ENCODE data around the gene MELTF. TPM values are rescaled to one million over a fixed set of nuclear protein-coding genes. Genes with fewer than 3 reads are reported as not detected.

MELTF gene
- total and polyA plus RNA-seq, 9 of the 15 experiments (the other 6 are each of a cell fraction or from before 2014, with no cell fraction given) = 0.35 to 10.5 (median 4.5) TPM

GRCh38 chr3:196981657-196982056, 48.0 kb downstream of the MELTF start (continued):
- TF ChIP-seq REST (IDR thresholded peaks at IDR 0.05; ENCODE audit: borderline replicate concordance) = no peak
- no peak for TF ChIP-seq REST (CRISPR knock-in tag; IDR thresholded peaks at IDR 0.05; ENCODE audit: low read depth)
- TF ChIP-seq BDP1 (IDR thresholded peaks at IDR 0.05; ENCODE audit: insufficient read depth, insufficient read length) = no peak

All from K562 (cell line).